Small intestine (tissue), 16 donors: ENCODE results near the gene SFMBT1. TPM values are rescaled to one million over a fixed set of nuclear protein-coding genes. Genes with fewer than 3 reads are reported as not detected.

Source experiments
- DNase-seq, 2 donors: peaks; one replicate each; pipeline versions ENCODE4 v3.0.0 to v3.0.0-alpha.2; 2013
- FAIRE-seq: peaks from 2 replicates; lab custom pipeline; 2012; peaks lifted over from hg19 to GRCh38; lab: Jason Lieb, UNC
- H3K27ac ChIP-seq, 3 donors: one replicate each; pipeline ENCODE4 v1.5.1; 2013; ENCODE audit warnings: low read length in 2 of 3, mild to moderate bottlenecking in 2 of 3, control low read depth in 1 of 3, inconsistent platforms in 1 of 3, low read depth in 1 of 3, moderate library complexity in 1 of 3
- H3K27me3 ChIP-seq, 3 donors: one replicate each; pipeline ENCODE4 v1.6.1; 2013; ENCODE audit warnings: low read length in 3 of 3, inconsistent platforms in 1 of 3; ENCODE audit not compliant: control insufficient read depth in 3 of 3, insufficient read depth in 3 of 3
- H3K36me3 ChIP-seq, 3 donors: one replicate each; pipeline ENCODE4 v1.6.1; 2013; ENCODE audit warnings: low read length in 3 of 3, inconsistent platforms in 1 of 3, low read depth in 1 of 3, mild to moderate bottlenecking in 1 of 3, moderate library complexity in 1 of 3; ENCODE audit not compliant: control insufficient read depth in 3 of 3, insufficient read depth in 2 of 3
- H3K4me1 ChIP-seq, 3 donors: one replicate each; pipeline ENCODE4 v1.6.1; 2013; ENCODE audit warnings: low read length in 2 of 3, inconsistent platforms in 1 of 3, low read depth in 1 of 3, mild to moderate bottlenecking in 1 of 3, moderate library complexity in 1 of 3; ENCODE audit not compliant: control insufficient read depth in 3 of 3, insufficient read depth in 2 of 3
- H3K4me3 ChIP-seq, 3 donors: one replicate each; pipeline ENCODE4 v1.5.1; 2013; ENCODE audit warnings: low read length in 3 of 3, control low read depth in 1 of 3, inconsistent platforms in 1 of 3, low read depth in 1 of 3, mild to moderate bottlenecking in 1 of 3, moderate library complexity in 1 of 3
- H3K9me3 ChIP-seq, 2 donors: one replicate each; pipeline ENCODE4 v1.6.1; 2013; ENCODE audit warnings: low read depth in 1 of 2, low read length in 1 of 2; ENCODE audit not compliant: control insufficient read depth in 2 of 2, insufficient read depth in 1 of 2
- whole genome bisulfite sequencing, 3 donors: extraction: QIAGEN DNeasy Blood & Tissue Kit; methylation state at CpG; one replicate each; pipeline ENCODE4 v1.1.7; 2013; 5-methylcytosine and 5-hydroxymethylcytosine counted together
- long read RNA-seq, 10 donors: transcript quantifications; one replicate each; lab custom pipeline, GENCODE V29; 2026
- polyA plus RNA-seq, 4 donors: library from polyadenylated mRNA; stranded (reverse) in 3 of 4; unstranded in 1 of 4; fragments of 200-250 nt in 3 of 4; fragments of 120-200 nt in 1 of 4; gene quantifications; one replicate each; pipeline versions ENCODE4 v1.2.1 to v1.2.3, GENCODE V29; 2013
- donor health status: healthy with polysubstance abuse.
- donor health status: control.
- donor health status: control.
- donor health status: Bipolar disorder and iron deficiency.
- donor health status: healthy.

SFMBT1 gene, protein sequence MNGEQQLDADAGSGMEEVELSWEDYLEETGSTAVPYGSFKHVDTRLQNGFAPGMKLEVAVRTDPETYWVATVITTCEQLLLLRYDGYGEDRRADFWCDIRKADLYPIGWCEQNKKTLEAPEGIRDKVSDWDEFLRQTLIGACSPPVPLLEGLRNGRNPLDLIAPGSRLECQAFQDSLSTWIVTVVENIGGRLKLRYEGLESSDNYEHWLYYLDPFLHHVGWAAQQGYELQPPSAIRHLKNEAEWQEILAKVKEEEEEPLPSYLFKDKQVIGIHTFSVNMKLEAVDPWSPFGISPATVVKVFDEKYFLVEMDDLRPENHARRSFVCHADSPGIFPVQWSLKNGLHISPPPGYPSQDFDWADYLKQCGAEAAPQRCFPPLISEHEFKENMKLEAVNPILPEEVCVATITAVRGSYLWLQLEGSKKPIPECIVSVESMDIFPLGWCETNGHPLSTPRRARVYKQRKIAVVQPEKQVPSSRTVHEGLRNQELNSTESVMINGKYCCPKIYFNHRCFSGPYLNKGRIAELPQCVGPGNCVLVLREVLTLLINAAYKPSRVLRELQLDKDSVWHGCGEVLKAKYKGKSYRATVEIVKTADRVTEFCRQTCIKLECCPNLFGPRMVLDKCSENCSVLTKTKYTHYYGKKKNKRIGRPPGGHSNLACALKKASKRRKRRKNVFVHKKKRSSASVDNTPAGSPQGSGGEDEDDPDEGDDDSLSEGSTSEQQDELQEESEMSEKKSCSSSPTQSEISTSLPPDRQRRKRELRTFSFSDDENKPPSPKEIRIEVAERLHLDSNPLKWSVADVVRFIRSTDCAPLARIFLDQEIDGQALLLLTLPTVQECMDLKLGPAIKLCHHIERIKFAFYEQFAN
- polyA plus RNA-seq: 10 to 100 TPM in 1 of 4 donors, 1 to 10 TPM in 3; 2.5 to 19.3 (median 4.3) TPM
- long read RNA-seq, donor 1: 0 reads
- long read RNA-seq, donor 2: 0 reads
- long read RNA-seq, donor 3: 0 reads
- long read RNA-seq, donor 4: 0 reads
- long read RNA-seq, donor 5: 0 reads
- long read RNA-seq, donor 6: 0 reads
- long read RNA-seq, donor 7: 0 reads
- long read RNA-seq, donor 8: 0 reads
- long read RNA-seq, donor 9: 0 reads
- long read RNA-seq, donor 10: 0 reads

DNA sequence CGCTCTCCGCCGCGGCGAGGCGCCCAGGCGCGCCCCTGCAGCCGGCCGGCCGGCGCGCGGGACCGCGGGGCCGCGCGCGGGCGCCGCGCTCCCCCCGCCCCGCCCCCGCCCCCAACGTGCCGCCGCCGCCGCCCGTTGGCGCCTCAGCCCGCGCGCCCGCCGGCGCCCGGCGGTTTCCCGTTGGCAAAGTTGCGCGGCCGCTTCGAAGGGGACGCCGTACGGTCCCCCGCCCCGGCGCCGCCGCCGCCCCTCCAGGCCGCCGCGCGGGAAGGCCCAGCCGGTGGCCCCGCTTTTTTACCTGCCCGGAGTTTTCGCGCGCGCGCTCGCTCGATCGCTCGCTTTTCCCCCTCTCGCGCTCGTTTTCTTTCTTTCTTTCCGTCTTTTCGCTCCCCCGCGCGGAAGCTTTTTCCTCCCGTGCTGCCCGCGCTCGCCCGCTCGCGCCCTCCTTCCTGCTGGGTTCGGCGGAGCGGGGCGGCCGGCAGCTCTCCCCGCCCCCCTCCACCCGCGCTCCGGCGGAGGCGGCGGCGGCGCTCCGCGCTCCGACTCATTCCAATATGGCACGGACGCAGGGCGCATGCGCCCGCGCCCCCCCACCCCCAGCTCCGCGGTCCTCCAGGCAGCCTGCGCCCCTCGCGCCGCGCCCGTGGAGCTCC is at the start of gene SFMBT1:
SFMBT1 (minus strand) TSS at position 556 of the 653 bp plus-strand sequence. CDS start 76,945 bp downstream, outside the sequence.
- FAIRE-seq: no peak
- WGBS, 3 donors: 0 to 1% (median 1%) methylated on average over 38 to 117 of the region's 117 CpGs
- H3K4me1 ChIP-seq: peaks cover 0 to 4% (median 0%) of the 10 kb centered on the region in 3 donors
- no peaks in the 10 kb centered on the region for H3K9me3 ChIP-seq
- peak within 1 kb of the TSS; percentile 90 to 96 (median 94) for H3K27ac ChIP-seq
- H3K4me3 ChIP-seq: peak within 1 kb of the TSS; percentile 74 to 97 (median 84)
- no peaks in the 10 kb centered on the region for H3K36me3 ChIP-seq
- DNase-seq: peak; percentile 63 to 89
- no peaks in the 10 kb centered on the region for H3K27me3 ChIP-seq

DNA sequence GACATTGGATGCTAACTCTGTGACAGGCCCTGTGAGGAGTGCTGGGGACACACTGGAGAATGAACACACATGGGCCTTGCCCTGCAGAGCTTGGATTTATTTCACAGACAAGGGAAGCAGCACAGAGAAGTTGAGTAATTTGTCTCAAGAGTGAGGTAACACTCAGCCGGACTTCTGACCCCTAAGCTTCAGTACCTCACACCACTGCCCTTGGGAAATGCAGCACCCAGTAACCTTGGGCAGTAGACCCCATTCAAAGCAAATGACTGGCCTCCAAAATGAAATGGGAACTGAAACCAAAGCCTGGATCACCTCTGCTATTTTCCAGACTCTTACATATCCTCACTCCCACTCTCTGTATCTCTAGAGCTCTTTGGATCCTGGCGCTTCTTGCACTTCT is 47.1 kb upstream of the SFMBT1 start:
- no peak for FAIRE-seq

GRCh38 chr3:53092216-53092615 is 46.3 kb upstream of the SFMBT1 start:
- no peak for DNase-seq
- Histone ChIP-seq H3K4me3 (no peak overlapping the region), H3K27ac (peak overlapping the region in 1 of 3 donors; percentile 79), H3K36me3 (peaks cover 4 to 64% (median 7%) of the 10 kb centered on the region in 3 donors), H3K27me3 (no peaks in the 10 kb centered on the region), H3K9me3 (no peaks in the 10 kb centered on the region), H3K4me1 (peaks cover 0 to 62% (median 0%) of the 10 kb centered on the region in 3 donors)
- FAIRE-seq: no peak
- 94 to 97% (median 97%) methylated on average over 11 of the region's 11 CpGs for WGBS, 3 donors

More for the DNA sequence above, 47.1 kb upstream of the SFMBT1 start:
- peak; percentile 17 to 74 for DNase-seq
- peak overlapping the region in 1 of 3 donors; percentile 79 for H3K27ac ChIP-seq
- H3K4me1 ChIP-seq: peaks cover 0 to 62% (median 0%) of the 10 kb centered on the region in 3 donors
- WGBS, 3 donors: 81 to 89% (median 84%) methylated on average over 2 of the region's 2 CpGs
- H3K4me3 ChIP-seq: no peak overlapping the region
- H3K27me3 ChIP-seq: no peaks in the 10 kb centered on the region
- no peaks in the 10 kb centered on the region for H3K9me3 ChIP-seq
- peaks cover 4 to 60% (median 8%) of the 10 kb centered on the region in 3 donors for H3K36me3 ChIP-seq

GRCh38 chr3:53091011-53091410 is 45.1 kb upstream of the SFMBT1 start:
- Histone ChIP-seq H3K4me3 (no peak overlapping the region), H3K4me1 (peaks cover 0 to 62% (median 0%) of the 10 kb centered on the region in 3 donors), H3K36me3 (peaks cover 4 to 63% (median 7%) of the 10 kb centered on the region in 3 donors), H3K9me3 (no peaks in the 10 kb centered on the region), H3K27me3 (no peaks in the 10 kb centered on the region), H3K27ac (peak overlapping the region in 1 of 3 donors; percentile 79)
- 80 to 93% (median 82%) methylated on average over 5 of the region's 5 CpGs for WGBS, 3 donors
- FAIRE-seq (no peak), DNase-seq (peak in 1 of 2 donors; percentile 36)

- Histone ChIP-seq H3K27ac (no peak overlapping the region), H3K27me3 (no peaks in the 10 kb centered on the region), H3K4me1 (peaks cover 0 to 60% (median 0%) of the 10 kb centered on the region in 3 donors), H3K4me3 (no peak overlapping the region), H3K9me3 (no peaks in the 10 kb centered on the region), H3K36me3 (peaks cover 1 to 59% (median 7%) of the 10 kb centered on the region in 3 donors)
- DNase-seq: no peak
- WGBS, 3 donors: 90 to 93% (median 92%) methylated on average over 6 of the region's 6 CpGs
- no peak for FAIRE-seq
These were observed 43.6 kb upstream of the SFMBT1 start for GRCh38 chr3:53089511-53089910.

GRCh38 chr3:53085476-53085875 is 39.6 kb upstream of the SFMBT1 start:
- Histone ChIP-seq H3K27ac (no peak overlapping the region), H3K4me3 (no peak overlapping the region), H3K27me3 (no peaks in the 10 kb centered on the region), H3K9me3 (no peaks in the 10 kb centered on the region), H3K4me1 (peaks cover 0 to 21% (median 0%) of the 10 kb centered on the region in 3 donors), H3K36me3 (peaks cover 0 to 45% (median 0%) of the 10 kb centered on the region in 3 donors)
- DNase-seq: no peak
- WGBS, 3 donors: 82 to 90% (median 84%) methylated on average over 10 of the region's 10 CpGs
- FAIRE-seq: no peak

DNA sequence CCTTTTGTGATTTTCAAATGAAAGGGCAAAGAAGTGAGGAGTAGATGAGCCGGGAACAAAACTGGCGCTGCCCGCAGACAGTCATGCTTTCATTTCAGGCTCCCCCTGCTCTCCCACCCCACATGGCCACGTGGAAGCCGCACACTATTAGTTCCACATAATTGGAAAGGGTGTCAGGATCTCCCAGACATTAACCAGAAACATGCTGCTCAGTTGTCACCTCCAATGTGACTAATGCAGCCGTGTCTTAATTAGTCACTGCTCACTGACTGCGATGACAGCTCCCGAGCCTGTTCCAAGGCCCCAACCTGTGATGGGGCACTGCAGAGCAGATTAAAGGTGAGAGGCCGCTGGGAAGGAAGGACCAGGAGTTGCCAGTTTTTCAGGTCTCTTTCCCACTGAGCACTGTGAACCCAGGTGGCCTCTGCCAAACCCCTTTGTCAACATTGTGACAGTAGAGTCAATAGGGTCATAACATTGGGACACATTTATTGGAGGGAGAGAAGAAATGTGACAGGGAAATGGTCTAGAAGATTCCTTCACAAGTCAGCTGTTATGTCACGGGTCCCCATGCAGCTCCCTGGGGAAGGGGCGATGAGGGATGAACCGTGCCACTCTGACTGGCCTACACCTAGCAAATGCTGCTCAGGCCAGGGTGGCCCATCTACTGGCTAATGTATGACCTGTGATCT is 38.6 kb upstream of the SFMBT1 start:
- H3K27me3 ChIP-seq: no peaks in the 10 kb centered on the region
- no peak for FAIRE-seq
- H3K36me3 ChIP-seq: peaks cover 0 to 36% (median 0%) of the 10 kb centered on the region in 3 donors
- DNase-seq: peak in 1 of 2 donors; percentile 38
- H3K4me3 ChIP-seq: no peak overlapping the region
- H3K4me1 ChIP-seq: peaks cover 0 to 11% (median 0%) of the 10 kb centered on the region in 3 donors
- H3K9me3 ChIP-seq: no peaks in the 10 kb centered on the region
- no peak overlapping the region for H3K27ac ChIP-seq
- 75 to 86% (median 77%) methylated on average over 12 of the region's 12 CpGs for WGBS, 3 donors
